Measurements from ENCODE around the gene CLINT1. TPM values are rescaled to one million over a fixed set of nuclear protein-coding genes. Genes with fewer than 3 reads are reported as not detected.

The CLINT1 gene
- total and polyA plus RNA-seq, 2 of the 4 experiments (the other 2 are of a cell fraction), result 144 to 146 TPM

- Histone ChIP-seq H3K18ac (ENCODE audit: low read depth, low read length) (no peak overlapping the region), H3K56ac (ENCODE audit: extremely low read depth, insufficient read depth, low read length) (no peak overlapping the region), H4K91ac (ENCODE audit: insufficient read depth, low read depth, low read length) (no peak overlapping the region), H4K8ac (ENCODE audit: low read depth in 2 of 2, low read length in 2 of 2) (no peak overlapping the region), H3K4me2 (ENCODE audit: low read depth, low read length) (no peak overlapping the region), H2BK20ac (ENCODE audit: low read depth, low read length) (no peak overlapping the region), H3K27me3 (ENCODE audit: control insufficient read depth, insufficient read depth, low read length) (no peaks in the 10 kb centered on the region), H2BK15ac (ENCODE audit: low read depth, low read length) (no peak overlapping the region), H3K9me1 (ENCODE audit: insufficient read depth, low read length) (no peaks in the 10 kb centered on the region), H3K14ac (replicated peaks; ENCODE audit: low read depth, low read length) (no peak overlapping the region), H3K4me3 (ENCODE audit: insufficient read depth, low read depth, low read length) (no peak overlapping the region), H4K20me1 (ENCODE audit: insufficient read depth, low read length) (no peaks in the 10 kb centered on the region), H2BK120ac (ENCODE audit: low read depth, low read length) (no peak overlapping the region), H2AFZ (replicated peaks; ENCODE audit: low read length, poor library complexity) (no peak overlapping the region), H3K9me3 (ENCODE audit: control insufficient read depth, insufficient read depth, low read length) (no peaks in the 10 kb centered on the region), H3K79me1 (ENCODE audit: low read depth in 1 of 2, low read length in 2 of 2) (no peaks in the 10 kb centered on the region), H4K5ac (ENCODE audit: low read depth, low read length) (no peak overlapping the region), H3K4ac (ENCODE audit: low read depth, low read length) (no peak overlapping the region), H3K23ac (ENCODE audit: low read depth, low read length) (no peak overlapping the region), H2BK5ac (ENCODE audit: low read depth, low read length, poor library complexity, severe bottlenecking) (no peak overlapping the region), H2AK9ac (replicated peaks; ENCODE audit: low read depth, low read length, poor library complexity) (no peak overlapping the region), H3K4me1 (ENCODE audit: control insufficient read depth, insufficient read depth, low read length) (no peaks in the 10 kb centered on the region), H3K9ac (ENCODE audit: low read depth, low read length) (no peak overlapping the region), H3K27ac (ENCODE audit: insufficient read depth, low read length) (no peak overlapping the region), H2AK5ac (ENCODE audit: low read depth, low read length) (no peak overlapping the region), H3K36me3 (ENCODE audit: control insufficient read depth, insufficient read depth, low read length) (no peaks in the 10 kb centered on the region)
- in situ Hi-C loops (cut with MboI; ENCODE audit: low sequenced_read_pairs) (no loop called here), intact Hi-C loops (cut with micrococcal nuclease) (no loop called here), dilution Hi-C loops (cut with HindIII; ENCODE audit: low sequenced_read_pairs, unreplicated experiment) (no loop called here)
- DNase-seq, result no peak
- ChIA-PET CTCF (no interaction called here), POLR2A (ENCODE audit: unreplicated experiment) (no interaction called here)
- no peak for ATAC-seq (ENCODE audit: low read depth)
- WGBS, 2 experiments (ENCODE audit: extremely low coverage in 2 of 2, insufficient read length in 1 of 2), result 88% methylated on average over 9 of the region's 27 CpGs; no CpG with 5 or more reads in 1 of the 2 experiments
- no TSS peak for BruUV-seq (replicated peaks)
- TF ChIP-seq USF2 (IDR thresholded peaks at IDR 0.05; ENCODE audit: low read depth, low read length), result no peak
- TF ChIP-seq MAZ (IDR thresholded peaks at IDR 0.05; ENCODE audit: borderline replicate concordance, low read depth, low read length), result no peak
- no peak for TF ChIP-seq ELK1 (IDR thresholded peaks at IDR 0.05; ENCODE audit: borderline replicate concordance, low read depth, low read length)
- no peak for TF ChIP-seq CHD1 (IDR thresholded peaks at IDR 0.05; ENCODE audit: low read depth, low read length)
- no peak for TF ChIP-seq CTCF (conservative IDR thresholded peaks at IDR 0.05; ENCODE audit: low read depth, low read length)
- no peak for TF ChIP-seq FOS (IDR thresholded peaks at IDR 0.05; ENCODE audit: low read depth, low read length)
- no peak for TF ChIP-seq RCOR1 (IDR thresholded peaks at IDR 0.05; ENCODE audit: insufficient replicate concordance, low read length)
- no peak for TF ChIP-seq CEBPB (IDR thresholded peaks at IDR 0.05; ENCODE audit: low read depth, low read length)
- no peak for TF ChIP-seq BHLHE40 (IDR thresholded peaks at IDR 0.05; ENCODE audit: low read depth, low read length)
- no peak for TF ChIP-seq POLR2A (IDR thresholded peaks at IDR 0.05; ENCODE audit: low read depth, low read length)
- TF ChIP-seq MAFK (IDR thresholded peaks at IDR 0.05; ENCODE audit: low read depth, low read length), result no peak
- TF ChIP-seq NFE2L2 (IDR thresholded peaks at IDR 0.05; ENCODE audit: low read depth, low read length), result no peak
- no peak for TF ChIP-seq SMC3 (IDR thresholded peaks at IDR 0.05; ENCODE audit: low read depth, low read length)
Measured at GRCh38 chr5:157886796-157887380, 27.9 kb upstream of the CLINT1 start.

Data from IMR-90 (cell line).